ENCODE results near the gene BRINP3.
"Not testable (repeated sequence)": the region's sequence is repeated elsewhere in the genome, so short reads cannot be mapped to it uniquely, and the experiment has no call there.

The BRINP3 gene

DNA sequence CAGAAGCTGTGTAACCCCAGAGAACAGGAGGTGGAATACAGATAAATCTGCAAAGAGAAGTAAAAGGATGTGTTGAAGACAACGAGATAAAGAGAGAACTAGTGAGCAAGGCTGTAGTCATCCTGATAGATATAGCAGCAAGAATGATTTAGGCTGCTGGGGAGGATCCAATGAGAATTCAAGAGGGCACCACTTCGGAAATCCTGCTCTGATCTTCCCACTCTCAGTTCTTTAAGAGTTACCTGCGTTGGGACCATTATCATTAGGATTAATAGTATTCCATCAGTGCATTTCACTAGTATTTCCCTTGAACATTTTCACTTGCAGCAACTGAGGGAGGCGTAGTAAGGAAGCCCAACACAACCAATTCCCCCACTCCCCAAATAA lies at the start of gene BRINP3:
TSS of gene BRINP3 (minus strand) at position 103 of the 387 bp plus-strand sequence.
- no peak for DNase-seq

DNA sequence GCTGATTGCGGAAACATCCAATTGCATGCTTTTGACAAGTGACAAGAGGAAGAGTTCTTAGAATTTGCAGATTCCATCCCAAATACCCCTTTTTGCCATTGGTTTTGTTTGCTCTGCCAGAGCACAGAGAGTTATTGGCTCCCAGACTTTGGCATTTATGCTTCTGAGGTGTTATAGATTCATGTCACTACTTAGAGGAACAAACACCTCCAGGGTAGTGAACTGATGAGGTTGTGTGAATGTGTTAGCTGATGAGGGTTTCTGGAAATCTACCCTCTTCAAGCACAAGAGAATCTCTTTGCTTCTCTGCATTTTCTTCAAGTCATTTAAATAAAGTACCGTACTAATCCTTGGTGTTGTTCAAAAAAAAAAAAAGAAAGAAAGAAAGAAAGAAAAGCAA lies 33.9 kb upstream of the BRINP3 start:
- no peak for DNase-seq

DNA sequence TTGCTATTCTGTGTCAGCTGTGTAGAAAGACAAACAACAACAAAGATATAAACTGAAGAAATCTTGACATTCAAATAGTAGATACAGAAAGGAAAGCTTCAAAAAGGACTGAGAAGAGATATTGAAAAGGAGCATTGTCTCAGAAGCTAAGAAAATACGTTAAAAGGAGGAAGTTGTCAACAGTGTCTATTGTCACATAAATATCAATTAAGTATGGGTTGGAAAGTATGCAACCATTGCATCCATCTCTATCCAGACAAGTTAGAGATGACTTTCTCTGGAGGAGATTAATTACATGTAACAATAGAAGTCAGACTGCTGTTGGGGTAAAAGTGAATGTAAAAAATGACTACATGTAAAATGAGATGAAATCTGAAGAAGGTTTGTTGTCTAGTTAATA lies 29.7 kb upstream of the BRINP3 start:
- no peak for DNase-seq

DNA sequence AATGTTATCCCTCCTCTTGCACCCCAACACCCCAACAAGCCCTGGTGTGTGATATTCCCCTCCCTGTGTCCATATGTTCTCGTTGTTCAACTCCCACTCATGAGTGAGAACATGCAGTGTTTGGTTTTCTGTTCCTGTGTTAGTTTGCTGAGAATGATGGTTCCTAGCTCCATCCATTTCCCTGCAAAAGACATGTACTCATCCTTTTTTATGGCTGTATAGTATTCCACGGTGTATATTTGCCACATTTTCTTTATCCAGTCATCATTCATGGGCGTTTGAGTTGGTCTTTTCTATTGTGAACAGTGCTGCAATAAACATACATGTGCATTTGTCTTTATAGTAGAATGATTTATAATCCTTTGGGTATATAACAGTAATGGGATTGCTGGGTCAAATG lies 26.9 kb upstream of the BRINP3 start:
- not testable (repeated sequence) for DNase-seq

DNA sequence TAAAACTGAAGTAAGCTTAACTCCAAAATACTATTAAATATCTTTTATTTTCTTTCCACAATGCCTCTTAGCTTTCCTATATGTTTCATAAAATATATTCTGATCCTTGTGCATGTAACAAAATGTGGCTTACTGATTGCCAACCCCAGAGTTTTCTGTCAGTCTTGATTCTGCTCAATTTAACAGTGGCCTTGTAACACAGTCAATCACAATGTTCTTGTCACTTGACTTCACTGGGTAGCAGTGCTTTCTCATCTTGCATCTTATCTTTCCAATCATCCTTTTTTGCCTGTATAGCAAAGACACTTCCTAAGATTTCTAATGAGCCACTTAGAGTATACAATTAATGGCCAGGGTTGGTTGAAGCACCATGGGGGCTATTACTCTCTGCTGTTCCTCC lies 19.9 kb upstream of the BRINP3 start:
- no peak for DNase-seq

DNA sequence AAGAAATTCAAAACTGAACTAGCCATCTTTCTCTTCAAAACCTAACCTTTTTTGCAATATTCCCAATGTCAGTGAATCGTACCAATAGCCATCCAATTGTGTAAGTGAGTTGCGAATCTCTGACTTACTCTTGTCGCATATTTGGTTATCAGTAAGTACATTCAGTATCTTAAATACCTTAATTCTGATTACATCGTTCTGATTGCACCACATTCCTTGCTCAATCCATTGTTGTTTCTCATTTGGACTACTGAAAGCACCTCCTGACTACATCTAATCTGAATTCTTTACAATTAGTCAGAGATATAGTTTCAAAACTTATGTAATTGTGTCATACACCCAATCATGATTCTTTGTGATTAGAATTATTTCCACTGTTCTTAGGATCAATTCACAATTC lies 16.8 kb upstream of the BRINP3 start:
- no peak for DNase-seq

DNA sequence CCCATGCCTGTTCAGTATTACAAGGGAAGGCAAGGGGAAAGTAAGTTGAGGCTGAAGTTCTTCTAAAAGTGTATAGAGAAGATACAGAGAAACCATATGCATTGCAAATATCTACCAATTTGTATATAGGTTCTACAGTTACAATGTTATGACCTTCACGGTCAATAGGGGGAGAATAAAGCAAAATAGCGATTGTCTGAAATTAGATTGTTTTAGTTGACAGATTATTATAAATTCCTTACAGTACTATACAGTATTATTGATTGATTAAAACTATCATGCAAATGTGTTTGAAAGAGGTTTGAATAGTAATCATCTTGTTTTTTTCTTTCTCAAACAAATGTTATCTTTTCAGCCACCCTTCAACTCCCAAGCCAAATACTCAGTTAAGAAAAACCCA lies 13.7 kb upstream of the BRINP3 start:
- DNase-seq, result no peak

DNA sequence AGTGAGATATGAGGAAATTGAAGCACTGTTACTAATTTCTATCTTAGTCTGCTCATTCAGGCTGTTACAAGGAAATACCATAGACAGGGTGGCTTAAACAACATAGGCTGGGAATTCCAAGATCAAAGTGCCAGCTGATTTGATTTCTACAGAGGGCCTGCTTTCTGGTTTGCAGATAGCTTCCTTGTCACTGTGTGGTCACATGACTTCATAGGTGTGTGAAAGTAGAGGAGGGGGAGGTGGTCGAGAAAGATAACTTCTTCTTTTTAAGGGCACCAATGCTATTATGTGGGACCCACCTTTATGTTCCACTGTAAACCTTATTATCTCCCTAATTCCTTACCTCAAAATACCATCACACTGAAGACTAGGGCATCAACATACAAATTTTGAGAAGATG lies 6.4 kb upstream of the BRINP3 start:
- DNase-seq, result no peak

DNA sequence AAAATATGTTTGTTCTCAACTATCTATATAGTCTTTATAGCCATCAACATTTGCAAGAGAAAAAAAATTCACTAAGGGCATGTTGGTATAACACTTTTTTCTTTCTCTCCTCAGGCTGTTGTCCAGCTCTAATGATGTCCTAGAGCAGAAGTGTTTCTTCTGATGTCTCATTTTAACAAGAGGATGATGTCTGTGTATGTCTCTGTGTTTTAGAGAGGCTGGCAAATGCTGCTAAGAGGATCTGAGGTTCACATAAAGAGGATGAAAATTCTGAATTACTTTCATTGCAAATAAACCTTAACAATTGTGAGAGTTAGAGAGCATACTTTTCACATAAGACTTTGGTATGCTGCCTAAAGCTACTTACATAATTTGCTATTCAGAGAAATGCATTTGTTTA lies 2.6 kb upstream of the BRINP3 start:
- DNase-seq, result no peak

DNA sequence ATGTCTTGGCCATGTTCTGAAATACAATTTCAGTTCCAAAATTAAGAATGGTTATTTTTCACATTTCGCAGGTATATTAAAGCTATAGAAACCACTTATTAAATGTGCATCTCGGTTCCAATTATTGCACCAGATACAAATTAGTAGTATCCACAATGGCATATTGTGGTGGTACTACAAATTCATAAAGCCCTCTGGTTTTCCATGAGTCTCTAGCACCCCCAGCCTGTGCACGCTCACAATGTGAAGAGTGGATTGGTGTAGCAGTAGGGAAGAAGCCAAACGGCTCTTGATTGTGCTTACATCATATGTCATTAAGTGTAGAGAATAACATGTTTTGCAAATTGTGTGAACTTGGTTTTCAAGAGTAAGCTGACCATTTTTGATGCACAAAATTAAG lies 1.9 kb upstream of the BRINP3 start:
- no peak for DNase-seq

DNA sequence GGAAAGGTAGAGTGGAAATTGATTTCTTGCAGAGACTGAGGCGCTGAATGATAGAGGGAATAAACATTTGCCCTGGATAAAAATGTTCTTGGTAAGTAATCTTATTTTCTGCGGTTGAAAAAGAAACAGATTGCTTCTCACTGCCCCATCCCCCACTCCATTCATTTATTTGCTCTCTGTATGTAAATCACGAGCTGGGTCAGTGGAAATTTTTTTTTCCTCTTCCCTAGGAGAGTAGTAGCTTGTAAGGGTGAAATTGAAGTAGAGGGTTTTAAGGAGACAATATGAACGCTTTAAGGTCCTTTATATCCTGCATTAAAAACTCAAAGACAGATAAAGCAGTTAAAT lies 1.4 kb upstream of the BRINP3 start:
- no peak for DNase-seq

DNA sequence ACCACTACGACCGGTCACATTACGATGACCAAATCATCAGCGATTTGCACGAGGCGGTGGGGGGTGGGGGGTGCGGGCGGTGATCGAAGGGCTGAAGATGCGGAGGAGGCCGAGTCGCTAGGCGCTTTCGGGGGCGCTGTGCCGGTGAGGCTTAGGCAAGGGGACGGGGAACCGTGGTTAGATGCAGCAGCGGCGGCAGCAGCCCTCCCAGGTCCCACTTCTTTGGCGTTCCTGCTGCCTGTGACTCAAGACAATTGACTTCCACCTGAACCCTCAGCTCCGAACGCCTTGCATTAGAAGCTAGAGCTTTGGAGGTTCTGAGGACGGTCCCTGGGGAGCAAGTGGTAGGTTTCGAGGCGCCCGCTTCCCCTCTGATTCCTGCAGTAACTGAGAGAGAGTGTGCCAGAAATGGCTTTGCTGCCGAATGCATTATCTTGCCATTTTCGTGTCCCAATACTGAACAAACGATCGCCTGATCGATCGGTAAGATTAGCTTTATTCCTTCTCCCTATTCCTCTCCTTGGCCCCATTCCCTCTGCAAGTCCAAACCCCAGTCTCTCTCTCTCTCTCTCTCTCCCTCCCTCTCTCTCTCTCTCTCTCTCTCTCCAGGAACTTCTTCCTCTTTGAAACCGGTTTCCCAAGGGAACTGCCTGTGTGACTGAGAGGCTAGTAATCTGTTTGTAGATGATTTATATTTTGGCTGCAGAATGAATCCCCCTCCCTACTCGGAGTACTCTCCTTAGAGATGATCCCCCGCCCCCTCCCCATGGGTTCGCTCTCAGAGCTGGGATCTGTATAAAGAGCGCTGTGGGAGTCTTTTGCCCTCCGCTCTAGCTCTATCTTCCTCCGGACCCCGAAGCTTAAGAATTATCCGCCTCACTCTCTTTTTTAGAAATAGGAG lies 735 bp upstream of the BRINP3 start:
- no peak for DNase-seq

DNA sequence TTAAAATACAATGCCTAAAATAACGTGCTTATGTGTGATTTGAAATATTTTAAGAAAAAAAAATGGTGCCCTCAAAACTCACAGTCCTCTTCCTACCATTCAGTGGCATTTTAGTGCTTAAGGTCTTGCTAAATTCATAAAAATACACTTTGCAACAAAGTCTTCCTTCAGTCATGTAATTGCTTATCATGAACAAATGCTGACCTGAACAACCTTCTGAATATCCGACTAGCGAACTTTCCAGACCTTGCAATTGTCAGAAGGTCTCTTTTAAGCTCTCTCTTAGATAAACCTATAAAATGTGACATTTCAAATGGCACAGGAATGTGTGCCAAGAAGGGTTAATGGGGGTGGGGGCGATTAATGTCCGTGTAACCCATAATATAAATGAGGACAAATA lies 858 bp downstream of the BRINP3 start:
- DNase-seq, result no peak

DNA sequence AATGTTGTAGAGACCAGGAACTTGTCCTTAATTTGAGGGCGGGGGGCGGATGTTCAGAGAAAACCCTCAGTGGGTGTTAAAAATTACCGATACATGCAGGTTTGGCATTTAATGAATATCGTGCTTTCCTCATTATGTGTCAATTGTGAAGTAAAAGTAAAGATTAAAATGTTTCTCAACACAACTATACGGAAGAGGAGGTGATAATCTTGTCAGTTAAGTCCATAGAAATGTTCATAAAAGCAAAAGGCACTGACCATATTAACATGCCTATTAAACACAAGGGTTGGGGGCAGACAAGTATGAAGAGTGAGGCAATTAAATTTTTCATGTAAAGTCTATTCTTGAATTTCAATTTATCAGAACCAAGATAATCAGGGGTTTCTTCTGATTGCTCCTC lies 1.3 kb downstream of the BRINP3 start:
- no peak for DNase-seq

DNA sequence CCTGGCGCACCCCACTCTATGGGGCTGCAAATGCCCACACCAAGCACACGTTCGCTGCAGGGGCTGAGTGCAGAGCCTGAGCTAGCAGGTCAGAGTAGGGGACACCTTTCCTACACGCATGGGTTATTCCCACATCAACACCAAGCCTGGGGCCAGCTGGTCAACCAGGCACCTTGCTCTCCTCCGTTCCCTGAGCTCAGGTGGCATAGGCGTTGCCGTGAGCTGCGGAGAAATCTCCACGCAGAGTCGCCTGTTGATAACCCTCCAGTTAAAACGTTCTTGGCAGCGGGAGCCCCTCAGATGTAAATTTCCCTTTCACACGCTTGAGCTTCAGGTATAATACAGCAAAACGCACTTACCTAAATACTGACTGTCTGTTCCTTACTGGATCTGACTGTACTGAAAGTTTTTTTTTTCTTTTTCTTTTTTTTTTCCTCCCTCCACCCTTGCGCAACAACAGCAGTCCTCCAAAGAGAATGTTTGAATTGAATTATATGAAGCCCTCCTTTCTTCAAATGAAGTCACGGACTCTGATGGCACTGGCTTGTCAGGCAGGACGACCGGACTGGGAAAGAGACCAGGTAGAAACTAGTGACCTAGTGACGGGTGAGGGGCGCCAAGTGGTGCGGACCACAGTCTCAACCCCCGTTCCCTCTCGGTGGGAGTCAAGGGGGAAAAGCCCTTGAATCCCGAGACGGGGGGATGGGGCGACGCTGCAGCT lies 2.1 kb downstream of the BRINP3 start:
- no peak for DNase-seq

DNA sequence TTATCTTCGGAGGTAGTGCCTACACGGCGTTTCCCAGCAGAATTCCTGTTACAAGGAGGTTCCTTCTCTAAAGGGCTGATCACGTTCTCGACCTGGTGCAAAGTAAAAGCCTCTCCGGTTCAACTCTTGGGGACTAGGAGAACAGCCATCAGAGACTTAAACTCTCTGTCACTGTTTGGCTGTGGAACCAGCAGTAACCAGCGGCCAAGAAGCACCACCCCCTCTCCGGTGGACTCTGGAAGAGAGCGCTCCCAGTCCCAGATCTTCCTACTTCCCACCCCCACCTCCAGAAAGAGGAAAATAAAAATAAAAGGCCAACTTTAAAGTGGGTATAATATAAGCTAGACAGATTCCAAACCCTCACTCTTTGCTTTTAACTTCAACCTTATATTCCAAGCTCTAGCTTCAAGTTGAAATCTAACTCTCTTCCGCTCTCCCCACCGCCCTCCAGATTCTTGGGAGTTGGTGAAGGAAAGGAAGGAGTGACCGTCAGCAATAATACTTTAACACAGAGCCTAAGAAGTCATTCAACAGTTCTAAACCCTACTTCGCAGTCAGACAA lies 2.9 kb downstream of the BRINP3 start:
- DNase-seq, result no peak

DNA sequence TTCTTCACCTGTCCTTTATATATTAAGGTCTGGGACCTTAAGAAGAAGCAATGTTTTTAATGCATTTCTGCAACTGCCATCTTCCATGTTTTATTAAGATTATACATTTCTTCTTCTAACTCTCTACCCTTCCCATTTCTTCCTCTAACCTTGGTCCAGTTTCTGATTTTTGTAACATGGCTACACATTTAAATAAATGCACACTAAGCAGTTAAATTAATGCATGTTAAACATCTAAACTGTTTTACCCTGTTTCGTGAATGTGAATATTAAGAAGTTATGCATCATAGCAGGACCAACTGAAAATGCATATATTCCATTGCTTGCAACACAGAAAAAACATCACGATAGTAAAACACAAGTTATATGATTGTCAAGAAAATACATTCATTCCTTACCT lies 3.7 kb downstream of the BRINP3 start:
- DNase-seq, result no peak

DNA sequence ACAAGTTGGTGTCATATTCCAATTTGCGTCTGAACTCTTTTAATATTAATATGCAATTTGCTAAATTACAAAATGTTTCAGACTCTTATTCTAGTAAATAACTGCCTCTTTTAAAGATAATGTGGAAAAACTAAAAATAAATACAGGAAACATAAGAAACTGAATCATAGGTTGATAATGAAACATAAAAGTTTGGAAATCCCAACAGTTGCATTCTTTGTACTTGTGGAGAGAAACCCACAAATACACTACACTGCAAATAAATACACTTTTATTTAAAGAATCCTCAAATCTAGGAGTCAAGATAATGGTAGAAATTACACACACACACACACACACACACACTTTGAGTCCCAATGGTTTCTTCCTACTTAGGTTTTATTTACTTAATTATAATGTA lies 5.2 kb downstream of the BRINP3 start:
- DNase-seq, result no peak

DNA sequence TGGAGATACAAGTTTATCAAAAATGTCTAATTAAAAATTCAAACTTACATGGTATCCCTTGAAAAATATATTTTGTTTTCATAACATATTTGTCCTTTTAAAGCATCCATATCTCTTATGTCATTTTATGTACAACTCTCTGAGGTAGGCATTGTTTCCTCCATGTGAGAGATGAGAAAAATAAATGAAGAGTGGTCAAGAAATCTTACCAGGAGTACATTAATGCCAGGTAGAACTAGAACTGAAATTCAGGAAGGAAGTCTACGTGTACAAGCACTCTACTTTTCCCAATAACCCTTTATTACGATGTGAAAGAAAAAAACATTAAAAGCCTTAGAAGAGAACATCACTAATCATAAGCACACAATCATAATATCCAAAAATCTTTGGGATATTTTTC lies 5.6 kb downstream of the BRINP3 start:
- DNase-seq, result no peak

DNA sequence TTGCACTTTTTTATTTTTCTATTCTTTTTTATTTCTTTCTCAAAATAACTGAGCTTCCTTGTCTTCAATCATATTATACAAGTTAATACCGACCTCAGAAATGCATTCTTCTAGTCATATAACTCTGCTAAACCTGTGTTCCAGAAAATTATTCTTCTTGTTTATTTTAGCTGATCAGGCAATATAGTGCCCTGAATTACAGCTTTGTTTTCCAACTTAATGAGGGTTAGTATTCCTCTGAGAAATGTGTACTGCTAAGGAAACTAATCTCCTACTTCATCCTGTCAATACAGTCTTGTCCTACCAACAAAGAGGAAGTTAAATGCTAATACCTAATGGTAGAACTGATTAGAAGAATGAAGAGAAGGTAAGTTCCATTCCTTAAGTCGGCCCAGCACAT lies 13.0 kb downstream of the BRINP3 start:
- no peak for DNase-seq

DNA sequence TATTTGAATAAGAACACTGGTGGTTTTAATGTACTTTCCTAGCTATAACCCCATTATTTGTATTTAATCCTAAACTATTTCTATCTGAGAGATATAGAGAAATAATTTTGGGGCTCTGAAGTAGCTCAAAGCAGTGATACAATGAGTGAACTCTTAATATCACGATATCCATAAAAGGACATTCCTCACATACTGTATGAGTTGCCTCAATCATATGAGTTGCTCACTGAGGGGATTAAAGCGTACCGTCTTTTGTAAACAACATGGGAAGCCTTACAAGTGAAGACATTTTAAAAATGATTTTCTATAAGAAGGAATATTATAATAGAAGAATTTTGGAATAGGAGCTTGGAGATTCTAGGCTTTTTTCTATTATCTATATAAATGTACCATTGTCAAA lies 21.5 kb downstream of the BRINP3 start:
- DNase-seq, result no peak

DNA sequence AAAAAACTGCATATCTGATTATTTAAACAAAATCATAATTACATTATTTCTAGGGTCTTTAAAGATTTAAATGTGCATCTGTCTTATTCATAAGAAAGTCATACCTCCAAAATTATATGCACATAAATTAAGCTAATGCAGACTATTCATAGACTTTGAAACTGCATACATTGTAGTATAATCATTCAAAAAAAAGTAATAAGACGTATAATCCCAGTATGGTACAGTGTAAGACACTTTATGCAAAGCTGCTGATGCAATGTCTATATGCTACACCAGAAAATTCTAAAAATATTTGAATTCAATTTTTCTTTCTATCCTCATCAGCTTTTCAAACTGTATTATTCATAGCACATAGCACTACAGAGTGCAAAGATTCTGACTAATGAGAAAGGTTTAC lies 22.0 kb downstream of the BRINP3 start:
- no peak for DNase-seq

DNA sequence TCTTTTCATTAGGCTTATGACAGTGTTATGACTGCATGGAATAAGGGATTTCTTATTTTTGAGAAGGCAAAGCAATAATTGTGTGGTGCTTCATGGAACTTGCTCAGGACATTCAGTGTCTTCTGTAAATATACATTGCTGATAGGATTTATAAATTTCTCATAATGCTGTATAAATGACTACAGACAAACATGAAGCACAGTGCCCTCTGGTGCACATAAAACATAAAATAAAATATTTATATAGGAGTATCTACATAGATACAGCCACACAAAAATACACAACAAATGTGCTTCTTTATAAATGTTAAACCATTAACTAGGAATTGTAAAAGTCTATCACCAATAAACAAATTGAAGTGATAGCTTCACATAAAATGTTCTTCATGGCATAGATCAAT lies 24.1 kb downstream of the BRINP3 start:
- DNase-seq, result no peak

DNA sequence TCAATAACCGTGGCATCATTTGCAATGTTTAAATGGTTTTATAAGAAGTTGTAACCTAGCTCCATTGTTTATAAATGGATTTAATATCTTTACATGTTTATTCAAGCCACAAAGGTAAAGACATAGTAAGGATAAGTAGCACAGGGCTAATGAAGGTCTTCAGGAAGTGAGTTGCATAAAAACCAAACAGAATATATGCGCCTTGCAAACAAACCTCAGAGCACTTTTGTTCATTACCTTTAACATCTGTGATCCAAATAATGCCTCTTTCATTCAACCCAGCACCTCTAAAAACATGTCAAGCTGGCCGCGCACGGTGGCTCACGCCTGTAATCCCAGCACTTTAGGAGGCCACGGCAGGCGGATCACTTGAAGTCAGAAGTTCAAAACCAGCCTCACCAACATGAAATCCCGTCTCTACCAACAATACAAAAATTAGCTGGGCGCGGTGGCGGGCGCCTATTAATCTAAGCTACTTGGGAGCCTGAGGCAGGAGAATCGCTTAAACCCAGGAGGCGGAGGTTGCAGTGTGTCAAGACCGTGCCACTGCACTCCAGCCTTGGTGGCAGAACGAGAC lies 25.3 kb downstream of the BRINP3 start:
- DNase-seq, result no peak

Data from NCI-H2029 (cell line).